ENCODE data around the gene ACOXL.
A peak's percentile ranks its signal among the peaks of the same experiment; 100 is the strongest.

The ACOXL gene

GRCh38 chr2:111050701-111051376 is 318.5 kb downstream of the ACOXL start:
- TF ChIP-seq CTCF (IDR thresholded peaks at IDR 0.05; ENCODE audit: borderline replicate concordance, control extremely low read depth, extremely low read depth, insufficient read depth, missing control alignments): no peak
- in situ Hi-C loops (cut with MboI; ENCODE audit: low sequenced_read_pairs, unreplicated experiment): no loop called here
- DNase-seq (ENCODE audit: low spot score): no peak

GRCh38 chr2:111052621-111053020 is 320.2 kb downstream of the ACOXL start:
- no peak for DNase-seq (ENCODE audit: low spot score)
- in situ Hi-C loops (cut with MboI; ENCODE audit: low sequenced_read_pairs, unreplicated experiment): no loop called here
- no peak for TF ChIP-seq CTCF (IDR thresholded peaks at IDR 0.05; ENCODE audit: borderline replicate concordance, control extremely low read depth, extremely low read depth, insufficient read depth, missing control alignments)

GRCh38 chr2:111053266-111053665 is 320.9 kb downstream of the ACOXL start:
- no peak for DNase-seq (ENCODE audit: low spot score)
- in situ Hi-C loops (cut with MboI; ENCODE audit: low sequenced_read_pairs, unreplicated experiment): no loop called here
- TF ChIP-seq CTCF (IDR thresholded peaks at IDR 0.05; ENCODE audit: borderline replicate concordance, control extremely low read depth, extremely low read depth, insufficient read depth, missing control alignments): no peak

GRCh38 chr2:111053825-111054515 is 321.6 kb downstream of the ACOXL start:
- no peak for TF ChIP-seq CTCF (IDR thresholded peaks at IDR 0.05; ENCODE audit: borderline replicate concordance, control extremely low read depth, extremely low read depth, insufficient read depth, missing control alignments)
- in situ Hi-C loops (cut with MboI; ENCODE audit: low sequenced_read_pairs, unreplicated experiment): no loop called here
- DNase-seq (ENCODE audit: low spot score): no peak

GRCh38 chr2:111054791-111055691 is 322.7 kb downstream of the ACOXL start:
- TF ChIP-seq CTCF (IDR thresholded peaks at IDR 0.05; ENCODE audit: borderline replicate concordance, control extremely low read depth, extremely low read depth, insufficient read depth, missing control alignments): no peak
- in situ Hi-C loops (cut with MboI; ENCODE audit: low sequenced_read_pairs, unreplicated experiment): no loop called here
- DNase-seq (ENCODE audit: low spot score): peak; percentile 77

- peak; percentile 1 for DNase-seq (ENCODE audit: low spot score)
- in situ Hi-C loops (cut with MboI; ENCODE audit: low sequenced_read_pairs, unreplicated experiment): no loop called here
- no peak for TF ChIP-seq CTCF (IDR thresholded peaks at IDR 0.05; ENCODE audit: borderline replicate concordance, control extremely low read depth, extremely low read depth, insufficient read depth, missing control alignments)
Measured at GRCh38 chr2:111055735-111056134, 323.4 kb downstream of the ACOXL start.

Measured in GM13976 (cell line).